WTC11 (cell line): ENCODE results near the gene SLC6A20. TPM values are rescaled to one million over a fixed set of nuclear protein-coding genes. Genes with fewer than 3 reads are reported as not detected.

Experiments
- ATAC-seq: fragments of 200-7000 bp; cut with Tn5 transposase; 2 replicates; pipeline ENCODE4 v1.10.0; 2021; ENCODE audit warnings: mild to moderate bottlenecking, moderate library complexity
- CTCF ChIA-PET: fragments of 300-600 bp; sonication (Branson Sonifier 250); formaldehyde crosslinking; loops from one replicate; lab custom pipeline; 2021; ENCODE audit warnings: antibody characterized with exemption; lab: Charles Lee
- POLR2A ChIA-PET: fragments of 350-600 bp; sonication (Branson Sonifier 250); formaldehyde crosslinking; loops from one replicate; lab custom pipeline; 2021; ENCODE audit warnings: antibody characterized with exemption; lab: Charles Lee
- DNase-seq: peaks from one replicate; pipeline ENCODE4 v3.0.0; 2021; ENCODE audit warnings: low spot score
- H3K27ac Mint-ChIP-seq: 2 replicates; pipeline ENCODE4 v1.8.0; 2021; ENCODE audit warnings: mixed read lengths
- H3K27me3 Mint-ChIP-seq: 2 replicates; pipeline ENCODE4 v1.8.0; 2021; ENCODE audit warnings: low read depth, mild to moderate bottlenecking, moderate library complexity, mixed read lengths
- H3K36me3 Mint-ChIP-seq: 2 replicates; pipeline ENCODE4 v1.8.0; 2021; ENCODE audit warnings: mixed read lengths
- H3K4me1 Mint-ChIP-seq: 2 replicates; pipeline ENCODE4 v1.8.0; 2022; ENCODE audit warnings: mixed read lengths
- H3K4me3 Mint-ChIP-seq: 2 replicates; pipeline ENCODE4 v1.8.0; 2021; ENCODE audit warnings: mild to moderate bottlenecking, moderate library complexity, mixed read lengths
- H3K9me3 Mint-ChIP-seq: 2 replicates; pipeline ENCODE4 v1.8.0; 2021; ENCODE audit warnings: mixed read lengths
- CREM ChIP-seq: sonication (generic); formaldehyde crosslinking; IDR thresholded peaks from 2 replicates; pipeline ENCODE4 v1.8.1; 2022; ENCODE audit warnings: mild to moderate bottlenecking, missing genetic modification reagents, moderate library complexity
- ESRRA ChIP-seq: sonication (generic); formaldehyde crosslinking; IDR thresholded peaks from 2 replicates; pipeline ENCODE4 v1.8.1; 2022; ENCODE audit warnings: mild to moderate bottlenecking, missing genetic modification reagents, borderline replicate concordance
- MXD4 ChIP-seq: fragments of 250-450 bp; sonication (Bioruptor Pico); IDR thresholded peaks from 2 replicates; pipeline ENCODE4 v1.8.0; 2021; ENCODE audit warnings: mild to moderate bottlenecking, moderate library complexity, borderline replicate concordance
- PRRX2 ChIP-seq: fragments of 250-450 bp; sonication (Bioruptor Pico); IDR thresholded peaks from 2 replicates; pipeline ENCODE4 v1.8.0; 2021; ENCODE audit warnings: mild to moderate bottlenecking
- SMAD3 ChIP-seq: sonication (generic); formaldehyde crosslinking; IDR thresholded peaks from 2 replicates; pipeline ENCODE4 v1.8.0; 2022; ENCODE audit warnings: missing genetic modification reagents, mild to moderate bottlenecking, borderline replicate concordance
- TCF7 ChIP-seq: sonication (generic); formaldehyde crosslinking; IDR thresholded peaks from 2 replicates; pipeline ENCODE4 v1.8.0; 2022; ENCODE audit warnings: mild to moderate bottlenecking, low read depth, missing genetic modification reagents, moderate library complexity
- total RNA-seq: library from RNA; stranded (reverse); gene quantifications from 3 replicates; pipeline ENCODE4 v1.2.3, GENCODE V29; 2021
- TF ChIP-seq, protein P1 (sequence below): sonication (generic); formaldehyde crosslinking; IDR thresholded peaks from 2 replicates; pipeline ENCODE4 v1.8.1; 2022; ENCODE audit warnings: mild to moderate bottlenecking, moderate library complexity, missing genetic modification reagents
- TF ChIP-seq, protein P2 (sequence below): fragments of 250-450 bp; sonication (Bioruptor Pico); IDR thresholded peaks from 2 replicates; pipeline ENCODE4 v1.9.0; 2021; ENCODE audit warnings: mild to moderate bottlenecking, borderline replicate concordance
- TF ChIP-seq, protein P3 (sequence below): sonication (generic); formaldehyde crosslinking; IDR thresholded peaks from 2 replicates; pipeline ENCODE4 v1.8.0; 2022; ENCODE audit warnings: mild to moderate bottlenecking, missing genetic modification reagents
- TF ChIP-seq, protein P4 (sequence below): fragments of 250-450 bp; sonication (Bioruptor Pico); IDR thresholded peaks from 2 replicates; pipeline ENCODE4 v1.8.0; 2021; ENCODE audit warnings: mild to moderate bottlenecking
- TF ChIP-seq, protein P5 (sequence below): sonication (generic); formaldehyde crosslinking; IDR thresholded peaks from 2 replicates; pipeline ENCODE4 v1.8.0; 2023; ENCODE audit warnings: missing genetic modification reagents
- TF ChIP-seq, protein P6 (sequence below): sonication (generic); formaldehyde crosslinking; IDR thresholded peaks from 2 replicates; pipeline ENCODE4 v1.8.1; 2023; ENCODE audit warnings: mild to moderate bottlenecking, missing genetic modification reagents, borderline replicate concordance
- TF ChIP-seq, protein P7 (sequence below): fragments of 250-450 bp; sonication (Bioruptor Pico); IDR thresholded peaks from 2 replicates; pipeline ENCODE4 v2.1.2; 2022; ENCODE audit warnings: mild to moderate bottlenecking, moderate library complexity

SLC6A20 gene
- total RNA-seq, 1 experiment from 2014 or later, result 0.26 TPM

DNA sequence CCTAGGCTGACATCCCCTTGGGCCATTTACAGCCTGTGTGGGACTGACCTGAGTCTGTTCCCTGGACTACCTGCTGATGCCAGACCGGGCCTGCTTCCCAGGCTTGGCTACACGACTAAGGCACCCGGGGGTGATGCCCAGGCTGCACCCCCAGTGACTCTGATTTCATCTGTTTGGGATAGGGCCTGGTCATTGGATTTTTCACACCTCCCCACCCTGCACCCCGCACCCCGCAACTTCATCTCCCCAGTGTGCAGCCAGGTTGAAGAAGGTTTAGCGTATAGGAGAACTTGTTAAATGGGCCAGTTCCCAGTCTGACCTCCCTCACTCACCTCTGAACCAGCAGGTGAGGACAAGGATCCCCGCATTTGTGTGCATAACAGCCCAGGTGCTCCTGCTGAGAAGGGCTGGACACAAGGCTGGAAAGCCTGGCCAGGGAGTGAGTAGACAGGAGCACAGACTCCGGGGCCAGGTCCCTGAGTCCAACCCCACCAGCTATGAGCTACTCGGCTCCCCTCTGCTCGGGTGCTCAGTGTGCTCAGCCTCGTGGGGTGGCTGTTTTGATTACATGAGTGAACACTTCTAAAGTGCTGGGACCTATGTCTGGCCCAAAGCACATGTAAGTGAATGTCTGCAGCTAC, 18.5 kb downstream of the SLC6A20 start:
- Mint-ChIP-seq H3K9me3 (no peaks in the 10 kb centered on the region), H3K27ac (no peak overlapping the region), H3K36me3 (no peaks in the 10 kb centered on the region), H3K4me3 (no peak overlapping the region), H3K4me1 (peaks cover 23% of the 10 kb centered on the region), H3K27me3 (no peaks in the 10 kb centered on the region; the same call in 1 of the 2 replicates)
- DNase-seq (no peak), ATAC-seq (no peak)
- ChIA-PET POLR2A (interaction anchor here (1.1 kb wide), 1 partner anchor 28 kb away, joined by 4 read pairs; no protein-coding TSS in a partner anchor), CTCF (interaction anchor here (1.2 to 1.9 kb wide), 3 partner anchors 17 to 118 kb away, joined by 3 to 15 read pairs (median 4); no protein-coding TSS in a partner anchor)
- no peak for TF ChIP-seq TCF7 (CRISPR knock-in tag)

DNA sequence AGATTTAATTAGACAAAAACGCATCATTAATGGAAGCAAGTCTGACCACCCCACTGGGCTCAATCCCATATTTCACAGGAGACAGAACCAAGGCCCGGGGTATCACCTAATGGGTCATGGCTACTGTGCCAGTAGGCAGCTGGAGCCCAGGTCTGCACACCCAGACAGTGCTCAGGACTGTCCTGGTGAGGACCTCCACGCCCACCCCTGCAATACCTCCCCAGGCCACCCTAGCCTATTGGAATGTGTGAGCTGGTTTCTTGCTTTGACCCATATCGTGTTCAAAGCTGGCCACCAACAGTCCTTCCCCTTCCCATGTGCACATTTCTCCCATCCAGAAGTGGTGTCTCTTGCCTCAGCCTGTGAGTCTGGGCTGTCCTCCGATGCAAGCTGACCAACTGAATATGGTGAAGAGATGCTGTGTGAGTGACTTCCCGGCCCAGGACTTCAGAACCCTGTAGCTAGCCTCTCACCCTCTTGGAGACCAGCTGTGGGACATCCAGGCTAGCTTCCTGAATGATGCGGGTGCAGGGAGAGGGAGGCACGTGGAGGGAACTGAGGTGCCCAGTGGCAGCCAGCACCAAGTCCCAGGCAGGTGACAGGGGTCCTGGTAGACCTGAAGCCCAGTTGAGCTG, 19.1 kb downstream of the SLC6A20 start:
- Mint-ChIP-seq H3K4me1 (peaks cover 23% of the 10 kb centered on the region), H3K27ac (no peak overlapping the region), H3K4me3 (no peak overlapping the region), H3K9me3 (no peaks in the 10 kb centered on the region), H3K36me3 (no peaks in the 10 kb centered on the region), H3K27me3 (no peaks in the 10 kb centered on the region; the same call in 1 of the 2 replicates)
- DNase-seq (no peak), ATAC-seq (no peak)
- POLR2A ChIA-PET, result no interaction called here
- TF ChIP-seq, protein P1, sequence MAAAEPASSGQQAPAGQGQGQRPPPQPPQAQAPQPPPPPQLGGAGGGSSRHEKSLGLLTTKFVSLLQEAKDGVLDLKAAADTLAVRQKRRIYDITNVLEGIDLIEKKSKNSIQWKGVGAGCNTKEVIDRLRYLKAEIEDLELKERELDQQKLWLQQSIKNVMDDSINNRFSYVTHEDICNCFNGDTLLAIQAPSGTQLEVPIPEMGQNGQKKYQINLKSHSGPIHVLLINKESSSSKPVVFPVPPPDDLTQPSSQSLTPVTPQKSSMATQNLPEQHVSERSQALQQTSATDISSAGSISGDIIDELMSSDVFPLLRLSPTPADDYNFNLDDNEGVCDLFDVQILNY, result no peak
- TF ChIP-seq, protein P2, sequence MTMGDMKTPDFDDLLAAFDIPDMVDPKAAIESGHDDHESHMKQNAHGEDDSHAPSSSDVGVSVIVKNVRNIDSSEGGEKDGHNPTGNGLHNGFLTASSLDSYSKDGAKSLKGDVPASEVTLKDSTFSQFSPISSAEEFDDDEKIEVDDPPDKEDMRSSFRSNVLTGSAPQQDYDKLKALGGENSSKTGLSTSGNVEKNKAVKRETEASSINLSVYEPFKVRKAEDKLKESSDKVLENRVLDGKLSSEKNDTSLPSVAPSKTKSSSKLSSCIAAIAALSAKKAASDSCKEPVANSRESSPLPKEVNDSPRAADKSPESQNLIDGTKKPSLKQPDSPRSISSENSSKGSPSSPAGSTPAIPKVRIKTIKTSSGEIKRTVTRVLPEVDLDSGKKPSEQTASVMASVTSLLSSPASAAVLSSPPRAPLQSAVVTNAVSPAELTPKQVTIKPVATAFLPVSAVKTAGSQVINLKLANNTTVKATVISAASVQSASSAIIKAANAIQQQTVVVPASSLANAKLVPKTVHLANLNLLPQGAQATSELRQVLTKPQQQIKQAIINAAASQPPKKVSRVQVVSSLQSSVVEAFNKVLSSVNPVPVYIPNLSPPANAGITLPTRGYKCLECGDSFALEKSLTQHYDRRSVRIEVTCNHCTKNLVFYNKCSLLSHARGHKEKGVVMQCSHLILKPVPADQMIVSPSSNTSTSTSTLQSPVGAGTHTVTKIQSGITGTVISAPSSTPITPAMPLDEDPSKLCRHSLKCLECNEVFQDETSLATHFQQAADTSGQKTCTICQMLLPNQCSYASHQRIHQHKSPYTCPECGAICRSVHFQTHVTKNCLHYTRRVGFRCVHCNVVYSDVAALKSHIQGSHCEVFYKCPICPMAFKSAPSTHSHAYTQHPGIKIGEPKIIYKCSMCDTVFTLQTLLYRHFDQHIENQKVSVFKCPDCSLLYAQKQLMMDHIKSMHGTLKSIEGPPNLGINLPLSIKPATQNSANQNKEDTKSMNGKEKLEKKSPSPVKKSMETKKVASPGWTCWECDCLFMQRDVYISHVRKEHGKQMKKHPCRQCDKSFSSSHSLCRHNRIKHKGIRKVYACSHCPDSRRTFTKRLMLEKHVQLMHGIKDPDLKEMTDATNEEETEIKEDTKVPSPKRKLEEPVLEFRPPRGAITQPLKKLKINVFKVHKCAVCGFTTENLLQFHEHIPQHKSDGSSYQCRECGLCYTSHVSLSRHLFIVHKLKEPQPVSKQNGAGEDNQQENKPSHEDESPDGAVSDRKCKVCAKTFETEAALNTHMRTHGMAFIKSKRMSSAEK (CRISPR knock-in tag), result no peak
- TF ChIP-seq SMAD3 (CRISPR knock-in tag), result no peak
- CTCF ChIA-PET, result interaction anchor here (1.2 to 1.6 kb wide), 3 partner anchors 16 to 302 kb away, joined by 3 to 15 read pairs (median 9); no protein-coding TSS in a partner anchor

DNA sequence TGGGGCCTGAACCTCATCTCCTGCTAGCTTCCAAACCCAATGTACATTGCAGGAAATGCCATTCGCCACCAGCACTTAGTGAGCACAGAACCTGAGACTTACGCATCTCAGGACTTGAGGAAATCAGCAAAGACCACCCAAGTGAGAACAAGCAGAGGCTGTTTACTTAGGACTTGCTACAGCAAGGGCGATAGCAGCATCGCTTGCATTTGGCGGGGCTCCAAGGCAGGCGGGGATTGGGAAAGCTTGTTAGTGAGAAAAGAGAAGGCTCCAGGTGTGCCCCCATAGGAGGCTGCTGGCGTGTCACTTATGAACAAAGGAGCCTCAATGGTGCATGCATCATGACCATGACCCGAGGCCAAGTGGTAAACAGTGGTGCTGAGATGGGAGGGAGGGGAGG, 19.7 kb downstream of the SLC6A20 start:
- Mint-ChIP-seq H3K27me3 (no peaks in the 10 kb centered on the region; the same call in 1 of the 2 replicates), H3K9me3 (no peaks in the 10 kb centered on the region), H3K4me1 (peaks cover 23% of the 10 kb centered on the region), H3K36me3 (no peaks in the 10 kb centered on the region), H3K4me3 (no peak overlapping the region), H3K27ac (no peak overlapping the region)
- DNase-seq, result no peak
- CTCF ChIA-PET, result interaction anchor here (0.6 to 1.5 kb wide), 3 partner anchors 15 to 303 kb away, joined by 3 to 9 read pairs (median 9); no protein-coding TSS in a partner anchor
- ATAC-seq, result no peak
- POLR2A ChIA-PET, result no interaction called here
- TF ChIP-seq, protein P3, sequence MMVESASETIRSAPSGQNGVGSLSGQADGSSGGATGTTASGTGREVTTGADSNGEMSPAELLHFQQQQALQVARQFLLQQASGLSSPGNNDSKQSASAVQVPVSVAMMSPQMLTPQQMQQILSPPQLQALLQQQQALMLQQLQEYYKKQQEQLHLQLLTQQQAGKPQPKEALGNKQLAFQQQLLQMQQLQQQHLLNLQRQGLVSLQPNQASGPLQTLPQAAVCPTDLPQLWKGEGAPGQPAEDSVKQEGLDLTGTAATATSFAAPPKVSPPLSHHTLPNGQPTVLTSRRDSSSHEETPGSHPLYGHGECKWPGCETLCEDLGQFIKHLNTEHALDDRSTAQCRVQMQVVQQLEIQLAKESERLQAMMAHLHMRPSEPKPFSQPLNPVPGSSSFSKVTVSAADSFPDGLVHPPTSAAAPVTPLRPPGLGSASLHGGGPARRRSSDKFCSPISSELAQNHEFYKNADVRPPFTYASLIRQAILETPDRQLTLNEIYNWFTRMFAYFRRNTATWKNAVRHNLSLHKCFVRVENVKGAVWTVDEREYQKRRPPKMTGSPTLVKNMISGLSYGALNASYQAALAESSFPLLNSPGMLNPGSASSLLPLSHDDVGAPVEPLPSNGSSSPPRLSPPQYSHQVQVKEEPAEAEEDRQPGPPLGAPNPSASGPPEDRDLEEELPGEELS (CRISPR knock-in tag), result no peak
- TF ChIP-seq ESRRA (no peak), MXD4 (CRISPR knock-in tag) (no peak), CREM (CRISPR knock-in tag) (no peak), PRRX2 (CRISPR knock-in tag) (no peak)
- TF ChIP-seq, protein P4, sequence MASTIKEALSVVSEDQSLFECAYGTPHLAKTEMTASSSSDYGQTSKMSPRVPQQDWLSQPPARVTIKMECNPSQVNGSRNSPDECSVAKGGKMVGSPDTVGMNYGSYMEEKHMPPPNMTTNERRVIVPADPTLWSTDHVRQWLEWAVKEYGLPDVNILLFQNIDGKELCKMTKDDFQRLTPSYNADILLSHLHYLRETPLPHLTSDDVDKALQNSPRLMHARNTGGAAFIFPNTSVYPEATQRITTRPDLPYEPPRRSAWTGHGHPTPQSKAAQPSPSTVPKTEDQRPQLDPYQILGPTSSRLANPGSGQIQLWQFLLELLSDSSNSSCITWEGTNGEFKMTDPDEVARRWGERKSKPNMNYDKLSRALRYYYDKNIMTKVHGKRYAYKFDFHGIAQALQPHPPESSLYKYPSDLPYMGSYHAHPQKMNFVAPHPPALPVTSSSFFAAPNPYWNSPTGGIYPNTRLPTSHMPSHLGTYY (CRISPR knock-in tag), result no peak
- TF ChIP-seq, protein P5, sequence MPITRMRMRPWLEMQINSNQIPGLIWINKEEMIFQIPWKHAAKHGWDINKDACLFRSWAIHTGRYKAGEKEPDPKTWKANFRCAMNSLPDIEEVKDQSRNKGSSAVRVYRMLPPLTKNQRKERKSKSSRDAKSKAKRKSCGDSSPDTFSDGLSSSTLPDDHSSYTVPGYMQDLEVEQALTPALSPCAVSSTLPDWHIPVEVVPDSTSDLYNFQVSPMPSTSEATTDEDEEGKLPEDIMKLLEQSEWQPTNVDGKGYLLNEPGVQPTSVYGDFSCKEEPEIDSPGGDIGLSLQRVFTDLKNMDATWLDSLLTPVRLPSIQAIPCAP (CRISPR knock-in tag), result no peak
- TF ChIP-seq, protein P6, sequence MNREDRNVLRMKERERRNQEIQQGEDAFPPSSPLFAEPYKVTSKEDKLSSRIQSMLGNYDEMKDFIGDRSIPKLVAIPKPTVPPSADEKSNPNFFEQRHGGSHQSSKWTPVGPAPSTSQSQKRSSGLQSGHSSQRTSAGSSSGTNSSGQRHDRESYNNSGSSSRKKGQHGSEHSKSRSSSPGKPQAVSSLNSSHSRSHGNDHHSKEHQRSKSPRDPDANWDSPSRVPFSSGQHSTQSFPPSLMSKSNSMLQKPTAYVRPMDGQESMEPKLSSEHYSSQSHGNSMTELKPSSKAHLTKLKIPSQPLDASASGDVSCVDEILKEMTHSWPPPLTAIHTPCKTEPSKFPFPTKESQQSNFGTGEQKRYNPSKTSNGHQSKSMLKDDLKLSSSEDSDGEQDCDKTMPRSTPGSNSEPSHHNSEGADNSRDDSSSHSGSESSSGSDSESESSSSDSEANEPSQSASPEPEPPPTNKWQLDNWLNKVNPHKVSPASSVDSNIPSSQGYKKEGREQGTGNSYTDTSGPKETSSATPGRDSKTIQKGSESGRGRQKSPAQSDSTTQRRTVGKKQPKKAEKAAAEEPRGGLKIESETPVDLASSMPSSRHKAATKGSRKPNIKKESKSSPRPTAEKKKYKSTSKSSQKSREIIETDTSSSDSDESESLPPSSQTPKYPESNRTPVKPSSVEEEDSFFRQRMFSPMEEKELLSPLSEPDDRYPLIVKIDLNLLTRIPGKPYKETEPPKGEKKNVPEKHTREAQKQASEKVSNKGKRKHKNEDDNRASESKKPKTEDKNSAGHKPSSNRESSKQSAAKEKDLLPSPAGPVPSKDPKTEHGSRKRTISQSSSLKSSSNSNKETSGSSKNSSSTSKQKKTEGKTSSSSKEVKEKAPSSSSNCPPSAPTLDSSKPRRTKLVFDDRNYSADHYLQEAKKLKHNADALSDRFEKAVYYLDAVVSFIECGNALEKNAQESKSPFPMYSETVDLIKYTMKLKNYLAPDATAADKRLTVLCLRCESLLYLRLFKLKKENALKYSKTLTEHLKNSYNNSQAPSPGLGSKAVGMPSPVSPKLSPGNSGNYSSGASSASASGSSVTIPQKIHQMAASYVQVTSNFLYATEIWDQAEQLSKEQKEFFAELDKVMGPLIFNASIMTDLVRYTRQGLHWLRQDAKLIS (CRISPR knock-in tag), result no peak
- TF ChIP-seq, protein P7, sequence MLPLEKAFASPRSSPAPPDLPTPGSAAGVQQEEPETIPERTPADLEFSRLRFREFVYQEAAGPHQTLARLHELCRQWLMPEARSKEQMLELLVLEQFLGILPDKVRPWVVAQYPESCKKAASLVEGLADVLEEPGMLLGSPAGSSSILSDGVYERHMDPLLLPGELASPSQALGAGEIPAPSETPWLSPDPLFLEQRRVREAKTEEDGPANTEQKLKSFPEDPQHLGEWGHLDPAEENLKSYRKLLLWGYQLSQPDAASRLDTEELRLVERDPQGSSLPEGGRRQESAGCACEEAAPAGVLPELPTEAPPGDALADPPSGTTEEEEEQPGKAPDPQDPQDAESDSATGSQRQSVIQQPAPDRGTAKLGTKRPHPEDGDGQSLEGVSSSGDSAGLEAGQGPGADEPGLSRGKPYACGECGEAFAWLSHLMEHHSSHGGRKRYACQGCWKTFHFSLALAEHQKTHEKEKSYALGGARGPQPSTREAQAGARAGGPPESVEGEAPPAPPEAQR, result no peak
